Measurements from ENCODE around the gene IZUMO4. TPM values are rescaled to one million over a fixed set of nuclear protein-coding genes. Genes with fewer than 3 reads are reported as not detected.

IZUMO4 gene
- total and polyA plus RNA-seq, 4 experiments from 2014 or later = 0.84 to 22.1 (median 9.9) TPM

- Mint-ChIP-seq H3K36me3 (peaks cover 53 to 58% of the 10 kb centered on the region in 2 donors), H3K9me3 (peaks cover 0 to 9% (median 2%) of the 10 kb centered on the region in 8 donors), H3K4me3 (no peak overlapping the region), H3K27me3 (no peaks in the 10 kb centered on the region), H3K4me1 (peaks cover 0 to 11% (median 8%) of the 10 kb centered on the region in 4 donors), H3K27ac (peak overlapping the region in 1 of 7 donors; percentile 6)
- Histone ChIP-seq H3K9me3 (ENCODE audit: control insufficient read depth in 1 of 2, low read length in 2 of 2) (no peaks in the 10 kb centered on the region), H3K36me3 (ENCODE audit: insufficient read depth, low read length) (peaks cover 56% of the 10 kb centered on the region), H3K27ac (ENCODE audit: low read depth, low read length) (no peak overlapping the region), H3K27me3 (ENCODE audit: insufficient read depth, low read length) (no peaks in the 10 kb centered on the region), H3K4me1 (ENCODE audit: insufficient read depth, low read length) (no peaks in the 10 kb centered on the region), H3K4me3 (ENCODE audit: low read length in 2 of 2) (no peak overlapping the region)
- ChIA-PET CTCF (ENCODE audit: partially characterized antibody) (no interaction called here), POLR2A (ENCODE audit: partially characterized antibody) (interaction anchor here (1.2 to 1.4 kb wide), 2 partner anchors 19 to 39 kb away, joined by 4 read pairs; no protein-coding TSS in a partner anchor)
- DNase-seq = no peak
- intact Hi-C loops (cut with micrococcal nuclease) = no loop called here
Observed at GRCh38 chr19:2109046-2109864, 12.5 kb downstream of the IZUMO4 start.

GRCh38 chr19:2110822-2111221, 14.1 kb downstream of the IZUMO4 start:
- Mint-ChIP-seq H3K27me3 (no peaks in the 10 kb centered on the region), H3K4me3 (no peak overlapping the region), H3K36me3 (peaks cover 51 to 54% of the 10 kb centered on the region in 2 donors), H3K9me3 (peaks cover 0 to 2% (median 0%) of the 10 kb centered on the region in 8 donors), H3K27ac (no peak overlapping the region), H3K4me1 (peaks cover 0 to 9% (median 7%) of the 10 kb centered on the region in 4 donors)
- Histone ChIP-seq H3K4me3 (ENCODE audit: low read length in 2 of 2) (no peak overlapping the region), H3K27me3 (ENCODE audit: insufficient read depth, low read length) (no peaks in the 10 kb centered on the region), H3K4me1 (ENCODE audit: insufficient read depth, low read length) (no peaks in the 10 kb centered on the region), H3K27ac (ENCODE audit: low read depth, low read length) (no peak overlapping the region), H3K36me3 (ENCODE audit: insufficient read depth, low read length) (peaks cover 69% of the 10 kb centered on the region), H3K9me3 (ENCODE audit: control insufficient read depth in 1 of 2, low read length in 2 of 2) (no peaks in the 10 kb centered on the region)
- no peak for DNase-seq
- ChIA-PET CTCF (ENCODE audit: partially characterized antibody) (interaction anchor here (1.0 to 1.3 kb wide), 2 partner anchors 25 to 27 kb away, joined by 3 read pairs; no protein-coding TSS in a partner anchor), POLR2A (ENCODE audit: partially characterized antibody) (interaction anchor here (1.2 to 1.4 kb wide), 2 partner anchors 21 to 41 kb away, joined by 4 read pairs; no protein-coding TSS in a partner anchor)
- intact Hi-C loops (cut with micrococcal nuclease) = no loop called here

GRCh38 chr19:2111425-2111824, 14.7 kb downstream of the IZUMO4 start:
- Mint-ChIP-seq H3K27ac (no peak overlapping the region), H3K9me3 (no peaks in the 10 kb centered on the region), H3K4me1 (peaks cover 0 to 9% (median 7%) of the 10 kb centered on the region in 4 donors), H3K27me3 (no peaks in the 10 kb centered on the region), H3K4me3 (no peak overlapping the region), H3K36me3 (peaks cover 45 to 49% of the 10 kb centered on the region in 2 donors)
- no peaks in the 10 kb centered on the region for H3K4me1 ChIP-seq (ENCODE audit: insufficient read depth, low read length)
- no peak overlapping the region for H3K27ac ChIP-seq (ENCODE audit: low read depth, low read length)
- no peak for DNase-seq
- H3K9me3 ChIP-seq (ENCODE audit: control insufficient read depth in 1 of 2, low read length in 2 of 2) = no peaks in the 10 kb centered on the region
- no peak overlapping the region for H3K4me3 ChIP-seq (ENCODE audit: low read length in 2 of 2)
- peaks cover 75% of the 10 kb centered on the region for H3K36me3 ChIP-seq (ENCODE audit: insufficient read depth, low read length)
- ChIA-PET CTCF (ENCODE audit: partially characterized antibody) (interaction anchor here (1.3 kb wide), 1 partner anchor 25 kb away, joined by 3 read pairs; no protein-coding TSS in a partner anchor), POLR2A (ENCODE audit: partially characterized antibody) (no interaction called here)
- intact Hi-C loops (cut with micrococcal nuclease) = no loop called here
- H3K27me3 ChIP-seq (ENCODE audit: insufficient read depth, low read length) = no peaks in the 10 kb centered on the region

- H3K27ac Mint-ChIP-seq = no peak overlapping the region
- POLR2A ChIA-PET (ENCODE audit: partially characterized antibody) = interaction anchor here (1.1 kb wide), 1 partner anchor 15 kb away, joined by 3 read pairs; no protein-coding TSS in a partner anchor
Observed at GRCh38 chr19:2111886-2112285, 15.2 kb downstream of the IZUMO4 start.

GRCh38 chr19:2112516-2113320, 16.0 kb downstream of the IZUMO4 start:
- CTCF ChIA-PET (ENCODE audit: partially characterized antibody) = no interaction called here
- Mint-ChIP-seq H3K4me3 (no peak overlapping the region), H3K36me3 (peaks cover 34 to 40% of the 10 kb centered on the region in 2 donors), H3K27me3 (no peaks in the 10 kb centered on the region), H3K27ac (peak overlapping the region in 5 of 7 donors; percentile 13 to 31 (median 18)), H3K9me3 (no peaks in the 10 kb centered on the region), H3K4me1 (peaks cover 0 to 6% (median 5%) of the 10 kb centered on the region in 4 donors)
- H3K27ac ChIP-seq (ENCODE audit: low read depth, low read length) = peak overlapping the region; percentile 3
- POLR2A ChIA-PET (ENCODE audit: partially characterized antibody) = interaction anchor here (1.1 kb wide), 1 partner anchor 16 kb away, joined by 3 read pairs; no protein-coding TSS in a partner anchor
- intact Hi-C loops (cut with micrococcal nuclease) = no loop called here
- no peak overlapping the region for H3K4me3 ChIP-seq (ENCODE audit: low read length in 2 of 2)
- H3K4me1 ChIP-seq (ENCODE audit: insufficient read depth, low read length) = no peaks in the 10 kb centered on the region
- no peaks in the 10 kb centered on the region for H3K27me3 ChIP-seq (ENCODE audit: insufficient read depth, low read length)
- no peaks in the 10 kb centered on the region for H3K9me3 ChIP-seq (ENCODE audit: control insufficient read depth in 1 of 2, low read length in 2 of 2)
- peaks cover 85% of the 10 kb centered on the region for H3K36me3 ChIP-seq (ENCODE audit: insufficient read depth, low read length)
- no peak for DNase-seq

More at GRCh38 chr19:2111886-2112285, 15.2 kb downstream of the IZUMO4 start:
- Histone ChIP-seq H3K4me3 (ENCODE audit: low read length in 2 of 2) (no peak overlapping the region), H3K9me3 (ENCODE audit: control insufficient read depth in 1 of 2, low read length in 2 of 2) (no peaks in the 10 kb centered on the region), H3K36me3 (ENCODE audit: insufficient read depth, low read length) (peaks cover 79% of the 10 kb centered on the region), H3K27ac (ENCODE audit: low read depth, low read length) (no peak overlapping the region), H3K27me3 (ENCODE audit: insufficient read depth, low read length) (no peaks in the 10 kb centered on the region), H3K4me1 (ENCODE audit: insufficient read depth, low read length) (no peaks in the 10 kb centered on the region)
- Mint-ChIP-seq H3K4me3 (no peak overlapping the region), H3K27me3 (no peaks in the 10 kb centered on the region), H3K36me3 (peaks cover 40 to 44% of the 10 kb centered on the region in 2 donors), H3K9me3 (no peaks in the 10 kb centered on the region), H3K4me1 (peaks cover 0 to 6% (median 5%) of the 10 kb centered on the region in 4 donors)
- intact Hi-C loops (cut with micrococcal nuclease) = no loop called here
- no peak for DNase-seq
- CTCF ChIA-PET (ENCODE audit: partially characterized antibody) = no interaction called here

- Histone ChIP-seq H3K27me3 (ENCODE audit: insufficient read depth, low read length) (no peaks in the 10 kb centered on the region), H3K4me3 (ENCODE audit: low read length in 2 of 2) (no peak overlapping the region), H3K9me3 (ENCODE audit: control insufficient read depth in 1 of 2, low read length in 2 of 2) (no peaks in the 10 kb centered on the region), H3K36me3 (ENCODE audit: insufficient read depth, low read length) (peaks cover 83% of the 10 kb centered on the region), H3K27ac (ENCODE audit: low read depth, low read length) (no peak overlapping the region), H3K4me1 (ENCODE audit: insufficient read depth, low read length) (no peaks in the 10 kb centered on the region)
- H3K36me3 Mint-ChIP-seq = peaks cover 29 to 38% of the 10 kb centered on the region in 2 donors
- no peak for DNase-seq
- ChIA-PET CTCF (ENCODE audit: partially characterized antibody) (no interaction called here), POLR2A (ENCODE audit: partially characterized antibody) (no interaction called here)
- H3K27ac Mint-ChIP-seq = peak overlapping the region in 2 of 7 donors; percentile 3 to 15
- peaks cover 0 to 6% (median 4%) of the 10 kb centered on the region in 4 donors for H3K4me1 Mint-ChIP-seq
- intact Hi-C loops (cut with micrococcal nuclease) = no loop called here
- peak overlapping the region in 1 of 8 donors; percentile 53 for H3K4me3 Mint-ChIP-seq
- H3K9me3 Mint-ChIP-seq = no peaks in the 10 kb centered on the region
- H3K27me3 Mint-ChIP-seq = no peaks in the 10 kb centered on the region
Observed at GRCh38 chr19:2113439-2114211, 16.9 kb downstream of the IZUMO4 start.
